SK-N-SH (cell line): ENCODE results near the gene CDKL5.

Experiments
- EP300 ChIP-seq, 2 experiments: IDR thresholded peaks; 2 replicates each; pipeline versions ENCODE4 v1.4.0 to v1.6.1; 2012; ENCODE audit warnings: borderline replicate concordance in 1 of 2, low read depth in 1 of 2, low read length in 1 of 2
- EZH2phosphoT487 ChIP-seq: fragments of 200-600 bp; sonication (generic); IDR thresholded peaks from 2 replicates; pipeline ENCODE4 v1.6.1; 2017; ENCODE audit warnings: low read depth, mixed run types, mild to moderate bottlenecking, antibody characterized with exemption, moderate library complexity, borderline replicate concordance
- GABPA ChIP-seq: IDR thresholded peaks from 2 replicates; pipeline ENCODE4 v1.4.0; 2012; ENCODE audit warnings: low read depth, mild to moderate bottlenecking
- JUND ChIP-seq: IDR thresholded peaks from 2 replicates; pipeline ENCODE4 v1.4.0; 2012
- MXI1 ChIP-seq: IDR thresholded peaks from 2 replicates; pipeline ENCODE4 v1.6.1; 2012; ENCODE audit warnings: mild to moderate bottlenecking, low read depth, low read length, improper control_type of control experiment
- RFX5 ChIP-seq: IDR thresholded peaks from 2 replicates; pipeline ENCODE4 v1.6.1; 2012; ENCODE audit warnings: mild to moderate bottlenecking, improper control_type of control experiment, low read length
- RXRA ChIP-seq: IDR thresholded peaks from 2 replicates; pipeline ENCODE4 v1.4.0; 2012; ENCODE audit warnings: low read depth, mild to moderate bottlenecking, borderline replicate concordance
- TF ChIP-seq, protein P1 (sequence below): IDR thresholded peaks from 2 replicates; pipeline ENCODE4 v1.4.0; 2012; ENCODE audit warnings: low read depth, borderline replicate concordance
- TF ChIP-seq, protein P2 (sequence below): fragments of 200-600 bp; sonication (generic); IDR thresholded peaks from 2 replicates; pipeline ENCODE4 v1.6.1; 2017; ENCODE audit warnings: antibody characterized with exemption, mild to moderate bottlenecking, moderate library complexity
- TF ChIP-seq, protein P3 (sequence below): IDR thresholded peaks from 2 replicates; pipeline ENCODE4 v1.6.1; 2012; ENCODE audit warnings: mild to moderate bottlenecking, low read depth, low read length, moderate library complexity

DNA sequence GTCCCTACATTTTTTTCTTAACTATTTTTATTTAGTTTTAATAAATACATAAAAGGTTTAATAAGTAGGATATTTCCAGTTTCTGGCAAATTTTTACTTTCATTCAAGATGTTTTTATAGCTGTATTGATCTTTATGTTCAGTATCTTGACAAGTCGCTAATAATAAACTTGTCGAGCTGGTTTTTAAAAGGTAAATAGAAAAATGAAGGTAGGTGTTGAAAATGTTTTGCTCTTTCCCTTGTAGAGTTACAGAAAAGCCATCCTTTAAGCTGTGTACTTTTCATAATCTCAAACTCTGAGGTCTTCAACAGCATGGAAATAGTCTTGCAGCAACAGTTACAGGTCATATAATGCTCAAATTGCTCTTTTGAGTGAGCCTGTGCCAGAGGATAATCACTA, 193.9 kb downstream of the CDKL5 start:
- TF ChIP-seq, protein P1, sequence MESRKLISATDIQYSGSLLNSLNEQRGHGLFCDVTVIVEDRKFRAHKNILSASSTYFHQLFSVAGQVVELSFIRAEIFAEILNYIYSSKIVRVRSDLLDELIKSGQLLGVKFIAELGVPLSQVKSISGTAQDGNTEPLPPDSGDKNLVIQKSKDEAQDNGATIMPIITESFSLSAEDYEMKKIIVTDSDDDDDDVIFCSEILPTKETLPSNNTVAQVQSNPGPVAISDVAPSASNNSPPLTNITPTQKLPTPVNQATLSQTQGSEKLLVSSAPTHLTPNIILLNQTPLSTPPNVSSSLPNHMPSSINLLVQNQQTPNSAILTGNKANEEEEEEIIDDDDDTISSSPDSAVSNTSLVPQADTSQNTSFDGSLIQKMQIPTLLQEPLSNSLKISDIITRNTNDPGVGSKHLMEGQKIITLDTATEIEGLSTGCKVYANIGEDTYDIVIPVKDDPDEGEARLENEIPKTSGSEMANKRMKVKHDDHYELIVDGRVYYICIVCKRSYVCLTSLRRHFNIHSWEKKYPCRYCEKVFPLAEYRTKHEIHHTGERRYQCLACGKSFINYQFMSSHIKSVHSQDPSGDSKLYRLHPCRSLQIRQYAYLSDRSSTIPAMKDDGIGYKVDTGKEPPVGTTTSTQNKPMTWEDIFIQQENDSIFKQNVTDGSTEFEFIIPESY: no peak
- TF ChIP-seq GABPA: no peak
- TF ChIP-seq, protein P2, sequence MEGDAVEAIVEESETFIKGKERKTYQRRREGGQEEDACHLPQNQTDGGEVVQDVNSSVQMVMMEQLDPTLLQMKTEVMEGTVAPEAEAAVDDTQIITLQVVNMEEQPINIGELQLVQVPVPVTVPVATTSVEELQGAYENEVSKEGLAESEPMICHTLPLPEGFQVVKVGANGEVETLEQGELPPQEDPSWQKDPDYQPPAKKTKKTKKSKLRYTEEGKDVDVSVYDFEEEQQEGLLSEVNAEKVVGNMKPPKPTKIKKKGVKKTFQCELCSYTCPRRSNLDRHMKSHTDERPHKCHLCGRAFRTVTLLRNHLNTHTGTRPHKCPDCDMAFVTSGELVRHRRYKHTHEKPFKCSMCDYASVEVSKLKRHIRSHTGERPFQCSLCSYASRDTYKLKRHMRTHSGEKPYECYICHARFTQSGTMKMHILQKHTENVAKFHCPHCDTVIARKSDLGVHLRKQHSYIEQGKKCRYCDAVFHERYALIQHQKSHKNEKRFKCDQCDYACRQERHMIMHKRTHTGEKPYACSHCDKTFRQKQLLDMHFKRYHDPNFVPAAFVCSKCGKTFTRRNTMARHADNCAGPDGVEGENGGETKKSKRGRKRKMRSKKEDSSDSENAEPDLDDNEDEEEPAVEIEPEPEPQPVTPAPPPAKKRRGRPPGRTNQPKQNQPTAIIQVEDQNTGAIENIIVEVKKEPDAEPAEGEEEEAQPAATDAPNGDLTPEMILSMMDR: no peak
- no peak for TF ChIP-seq RXRA
- TF ChIP-seq EP300 (IDR thresholded peaks at IDR 0.05; ENCODE audit: borderline replicate concordance in 1 of 2, low read depth in 1 of 2, low read length in 1 of 2): no peak
- no peak for TF ChIP-seq EZH2phosphoT487
- TF ChIP-seq, protein P3, sequence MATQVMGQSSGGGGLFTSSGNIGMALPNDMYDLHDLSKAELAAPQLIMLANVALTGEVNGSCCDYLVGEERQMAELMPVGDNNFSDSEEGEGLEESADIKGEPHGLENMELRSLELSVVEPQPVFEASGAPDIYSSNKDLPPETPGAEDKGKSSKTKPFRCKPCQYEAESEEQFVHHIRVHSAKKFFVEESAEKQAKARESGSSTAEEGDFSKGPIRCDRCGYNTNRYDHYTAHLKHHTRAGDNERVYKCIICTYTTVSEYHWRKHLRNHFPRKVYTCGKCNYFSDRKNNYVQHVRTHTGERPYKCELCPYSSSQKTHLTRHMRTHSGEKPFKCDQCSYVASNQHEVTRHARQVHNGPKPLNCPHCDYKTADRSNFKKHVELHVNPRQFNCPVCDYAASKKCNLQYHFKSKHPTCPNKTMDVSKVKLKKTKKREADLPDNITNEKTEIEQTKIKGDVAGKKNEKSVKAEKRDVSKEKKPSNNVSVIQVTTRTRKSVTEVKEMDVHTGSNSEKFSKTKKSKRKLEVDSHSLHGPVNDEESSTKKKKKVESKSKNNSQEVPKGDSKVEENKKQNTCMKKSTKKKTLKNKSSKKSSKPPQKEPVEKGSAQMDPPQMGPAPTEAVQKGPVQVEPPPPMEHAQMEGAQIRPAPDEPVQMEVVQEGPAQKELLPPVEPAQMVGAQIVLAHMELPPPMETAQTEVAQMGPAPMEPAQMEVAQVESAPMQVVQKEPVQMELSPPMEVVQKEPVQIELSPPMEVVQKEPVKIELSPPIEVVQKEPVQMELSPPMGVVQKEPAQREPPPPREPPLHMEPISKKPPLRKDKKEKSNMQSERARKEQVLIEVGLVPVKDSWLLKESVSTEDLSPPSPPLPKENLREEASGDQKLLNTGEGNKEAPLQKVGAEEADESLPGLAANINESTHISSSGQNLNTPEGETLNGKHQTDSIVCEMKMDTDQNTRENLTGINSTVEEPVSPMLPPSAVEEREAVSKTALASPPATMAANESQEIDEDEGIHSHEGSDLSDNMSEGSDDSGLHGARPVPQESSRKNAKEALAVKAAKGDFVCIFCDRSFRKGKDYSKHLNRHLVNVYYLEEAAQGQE: no peak
- no peak for TF ChIP-seq MXI1
- TF ChIP-seq RFX5: no peak
- TF ChIP-seq JUND: no peak
